HL-60 (cell line): Measurements from ENCODE around the gene PTPA.

Experiments used
- CTCF ChIP-seq: IDR thresholded peaks from one replicate; pipeline ENCODE4 v1.5.1; 2011; ENCODE audit warnings: low read length, control low read depth, inconsistent platforms; ENCODE audit not compliant: insufficient read depth
- POLR2AphosphoS5 ChIP-seq: IDR thresholded peaks from 2 replicates; pipeline ENCODE4 v1.6.1; 2012; ENCODE audit warnings: low read depth
- REST ChIP-seq: IDR thresholded peaks from 2 replicates; pipeline ENCODE4 v1.6.1; 2012; ENCODE audit warnings: low read depth; ENCODE audit not compliant: insufficient replicate concordance
- SPI1 ChIP-seq: IDR thresholded peaks from 2 replicates; pipeline ENCODE4 v1.6.1; 2012; ENCODE audit warnings: low read depth, mild to moderate bottlenecking, borderline replicate concordance

GRCh38 chr9:129095170-129095667 is 16.0 kb upstream of the PTPA start:
- TF ChIP-seq SPI1 (no peak), CTCF (no peak), REST (no peak), POLR2AphosphoS5 (no peak)
